ENCODE results near the gene PFDN4. TPM values are rescaled to one million over a fixed set of nuclear protein-coding genes. Genes with fewer than 3 reads are reported as not detected.

PFDN4 gene
- polyA plus RNA-seq, 1 of the 3 experiments (the other 2 are of a cell fraction), result 44.0 TPM

DNA sequence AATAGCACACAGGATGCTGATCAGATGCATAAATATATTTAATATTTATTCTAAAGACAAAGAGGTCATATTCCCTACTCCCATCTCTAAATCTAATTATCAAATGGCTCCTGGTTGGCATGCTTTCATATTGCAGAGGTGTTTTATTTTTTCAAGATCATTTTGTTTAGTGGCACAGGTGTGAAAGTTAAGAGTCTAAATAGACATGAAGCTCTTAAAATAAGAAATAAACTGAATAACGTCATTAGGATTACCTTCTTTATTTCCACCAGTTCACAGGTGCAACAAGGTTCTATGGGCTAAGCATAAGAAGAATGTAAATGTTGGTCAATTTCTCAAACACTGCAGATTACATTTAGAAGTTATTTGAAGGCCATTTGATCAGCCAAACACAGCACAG is 27.0 kb upstream of the PFDN4 start:
- ChIA-PET CTCF (interaction anchor here (0.9 to 4.8 kb wide), 2 partner anchors 19 to 32 kb away, joined by 3 to 28 read pairs; no protein-coding TSS in a partner anchor), POLR2A (no interaction called here)
- 57% methylated on average over 1 of the region's 1 CpG for WGBS (ENCODE audit: low lambda C conversion rate)

More for the DNA sequence above, 27.0 kb upstream of the PFDN4 start:
- no peaks in the 10 kb centered on the region for H3K36me3 ChIP-seq (replicated peaks in 1 of 2; ENCODE audit: control insufficient read depth in 1 of 2, insufficient read depth in 2 of 2, low read length in 1 of 2)
- no peak overlapping the region for H3K4me2 ChIP-seq
- H3K9me3 ChIP-seq, result no peaks in the 10 kb centered on the region
- H3K4me1 ChIP-seq (ENCODE audit: control insufficient read depth in 1 of 2, insufficient read depth in 2 of 2, low read depth in 1 of 2, low read length in 1 of 2), result no peaks in the 10 kb centered on the region
- no peaks in the 10 kb centered on the region for H4K20me1 ChIP-seq (ENCODE audit: insufficient read depth)
- H3K27me3 ChIP-seq (ENCODE audit: insufficient read depth), result no peaks in the 10 kb centered on the region
- H3K9me2 ChIP-seq, result no peaks in the 10 kb centered on the region
- peaks cover 10% of the 10 kb centered on the region for H3F3A ChIP-seq (replicated peaks; ENCODE audit: insufficient read depth)
- H3K27ac ChIP-seq (ENCODE audit: low read depth in 2 of 2, low read length in 1 of 2), result no peak overlapping the region
- DNase-seq, result no peak
- TF ChIP-seq POLR2AphosphoS5 (IDR thresholded peaks at IDR 0.05; ENCODE audit: low read depth, low read length) (no peak), FOXJ3 (CRISPR knock-in tag; IDR thresholded peaks at IDR 0.05) (no peak), RCOR1 (IDR thresholded peaks at IDR 0.05; ENCODE audit: low read length) (no peak), CHD2 (IDR thresholded peaks at IDR 0.05; ENCODE audit: low read length, partially characterized antibody) (no peak), IRF3 (IDR thresholded peaks at IDR 0.05; ENCODE audit: low read depth, low read length) (no peak), USF2 (IDR thresholded peaks at IDR 0.05; ENCODE audit: borderline replicate concordance, low read depth, low read length) (no peak), TEAD4 (IDR thresholded peaks at IDR 0.05; ENCODE audit: borderline replicate concordance, insufficient read depth) (no peak), SMC3 (IDR thresholded peaks at IDR 0.05; ENCODE audit: low read depth, low read length) (no peak), RXRA (IDR thresholded peaks at IDR 0.05; ENCODE audit: borderline replicate concordance, low read depth) (no peak), JUND (IDR thresholded peaks at IDR 0.05) (no peak), CTCF (IDR thresholded peaks at IDR 0.05) (no peak), GABPA (IDR thresholded peaks at IDR 0.05; ENCODE audit: low read depth) (no peak), MXI1 (IDR thresholded peaks at IDR 0.05; ENCODE audit: low read depth, low read length) (no peak), FOXM1 (IDR thresholded peaks at IDR 0.05; ENCODE audit: low read depth) (no peak), RFX5 (IDR thresholded peaks at IDR 0.05; ENCODE audit: low read length) (no peak), ELF1 (IDR thresholded peaks at IDR 0.05) (no peak), EP300 (IDR thresholded peaks at IDR 0.05; ENCODE audit: borderline replicate concordance in 1 of 2, low read depth in 1 of 2, low read length in 1 of 2) (no peak), FOSL2 (IDR thresholded peaks at IDR 0.05; ENCODE audit: borderline replicate concordance, low read depth) (no peak)
- TF ChIP-seq, protein P1, sequence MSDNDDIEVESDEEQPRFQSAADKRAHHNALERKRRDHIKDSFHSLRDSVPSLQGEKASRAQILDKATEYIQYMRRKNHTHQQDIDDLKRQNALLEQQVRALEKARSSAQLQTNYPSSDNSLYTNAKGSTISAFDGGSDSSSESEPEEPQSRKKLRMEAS (IDR thresholded peaks at IDR 0.05; ENCODE audit: low read depth), result no peak
- TF ChIP-seq, protein P2, sequence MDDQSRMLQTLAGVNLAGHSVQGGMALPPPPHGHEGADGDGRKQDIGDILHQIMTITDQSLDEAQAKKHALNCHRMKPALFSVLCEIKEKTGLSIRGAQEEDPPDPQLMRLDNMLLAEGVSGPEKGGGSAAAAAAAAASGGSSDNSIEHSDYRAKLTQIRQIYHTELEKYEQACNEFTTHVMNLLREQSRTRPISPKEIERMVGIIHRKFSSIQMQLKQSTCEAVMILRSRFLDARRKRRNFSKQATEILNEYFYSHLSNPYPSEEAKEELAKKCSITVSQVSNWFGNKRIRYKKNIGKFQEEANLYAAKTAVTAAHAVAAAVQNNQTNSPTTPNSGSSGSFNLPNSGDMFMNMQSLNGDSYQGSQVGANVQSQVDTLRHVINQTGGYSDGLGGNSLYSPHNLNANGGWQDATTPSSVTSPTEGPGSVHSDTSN (IDR thresholded peaks at IDR 0.05), result no peak
- no peaks in the 10 kb centered on the region for H3K79me2 ChIP-seq (ENCODE audit: insufficient read depth)
- H2AFZ ChIP-seq (ENCODE audit: low read depth), result no peak overlapping the region
- no peak overlapping the region for H3K4me3 ChIP-seq (ENCODE audit: low read depth in 2 of 2, low read length in 1 of 2)
- no peak overlapping the region for H3K9ac ChIP-seq
